Gastrocnemius medialis (tissue), 4 donors: ENCODE measurements around the gene RSU1.

ENCODE experiments used
- CTCF ChIP-seq, 5 experiments: fragments of 450-650 bp in 3 of 5; fragments of 200-600 bp in 2 of 5; sonication (generic) in 2 of 5; IDR thresholded peaks in 4 of 5; conservative IDR thresholded peaks in 1 of 5; 1 replicate in 4 of 5; 2 replicates in 1 of 5; pipeline ENCODE4 v1.5.1; 2016 to 2019; ENCODE audit warnings: antibody characterized with exemption in 5 of 5, mild to moderate bottlenecking in 3 of 5, moderate library complexity in 3 of 5
- POLR2A ChIP-seq, 2 donors: fragments of 450-650 bp; IDR thresholded peaks; one replicate each; pipeline ENCODE4 v1.6.1; 2017; ENCODE audit warnings: antibody characterized with exemption in 2 of 2, mild to moderate bottlenecking in 2 of 2, moderate library complexity in 2 of 2

DNA sequence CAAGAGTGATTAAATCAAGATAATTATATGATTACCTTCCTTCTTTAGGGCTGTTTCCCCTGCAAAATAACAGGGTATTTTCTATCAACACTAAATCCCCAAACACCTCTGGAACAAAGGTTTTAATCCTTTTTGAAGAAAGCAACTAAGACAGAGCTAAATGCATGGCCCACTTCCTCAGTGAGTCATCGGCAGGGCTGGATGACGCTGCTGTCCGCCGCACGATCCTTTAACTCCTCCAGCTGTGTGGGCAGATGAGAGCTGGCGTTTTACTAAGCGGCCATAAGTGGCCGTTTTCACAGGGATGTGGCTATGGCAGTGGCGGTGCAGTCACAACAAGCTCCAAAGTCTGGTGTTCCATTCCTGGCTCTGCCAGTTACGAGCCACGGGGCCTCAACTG lies 219.6 kb downstream of the RSU1 start:
- TF ChIP-seq POLR2A (IDR thresholded peaks at IDR 0.05), result no peak
- no peak for TF ChIP-seq CTCF (IDR thresholded peaks at IDR 0.05 in 4 of 5, conservative IDR thresholded peaks at IDR 0.05 in 1 of 5)
